ENCODE results near the gene NPEPL1.
"Not testable (repeated sequence)": the region's sequence is repeated elsewhere in the genome, so short reads cannot be mapped to it uniquely, and the experiment has no call there.

Gene NPEPL1, protein sequence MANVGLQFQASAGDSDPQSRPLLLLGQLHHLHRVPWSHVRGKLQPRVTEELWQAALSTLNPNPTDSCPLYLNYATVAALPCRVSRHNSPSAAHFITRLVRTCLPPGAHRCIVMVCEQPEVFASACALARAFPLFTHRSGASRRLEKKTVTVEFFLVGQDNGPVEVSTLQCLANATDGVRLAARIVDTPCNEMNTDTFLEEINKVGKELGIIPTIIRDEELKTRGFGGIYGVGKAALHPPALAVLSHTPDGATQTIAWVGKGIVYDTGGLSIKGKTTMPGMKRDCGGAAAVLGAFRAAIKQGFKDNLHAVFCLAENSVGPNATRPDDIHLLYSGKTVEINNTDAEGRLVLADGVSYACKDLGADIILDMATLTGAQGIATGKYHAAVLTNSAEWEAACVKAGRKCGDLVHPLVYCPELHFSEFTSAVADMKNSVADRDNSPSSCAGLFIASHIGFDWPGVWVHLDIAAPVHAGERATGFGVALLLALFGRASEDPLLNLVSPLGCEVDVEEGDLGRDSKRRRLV

DNA sequence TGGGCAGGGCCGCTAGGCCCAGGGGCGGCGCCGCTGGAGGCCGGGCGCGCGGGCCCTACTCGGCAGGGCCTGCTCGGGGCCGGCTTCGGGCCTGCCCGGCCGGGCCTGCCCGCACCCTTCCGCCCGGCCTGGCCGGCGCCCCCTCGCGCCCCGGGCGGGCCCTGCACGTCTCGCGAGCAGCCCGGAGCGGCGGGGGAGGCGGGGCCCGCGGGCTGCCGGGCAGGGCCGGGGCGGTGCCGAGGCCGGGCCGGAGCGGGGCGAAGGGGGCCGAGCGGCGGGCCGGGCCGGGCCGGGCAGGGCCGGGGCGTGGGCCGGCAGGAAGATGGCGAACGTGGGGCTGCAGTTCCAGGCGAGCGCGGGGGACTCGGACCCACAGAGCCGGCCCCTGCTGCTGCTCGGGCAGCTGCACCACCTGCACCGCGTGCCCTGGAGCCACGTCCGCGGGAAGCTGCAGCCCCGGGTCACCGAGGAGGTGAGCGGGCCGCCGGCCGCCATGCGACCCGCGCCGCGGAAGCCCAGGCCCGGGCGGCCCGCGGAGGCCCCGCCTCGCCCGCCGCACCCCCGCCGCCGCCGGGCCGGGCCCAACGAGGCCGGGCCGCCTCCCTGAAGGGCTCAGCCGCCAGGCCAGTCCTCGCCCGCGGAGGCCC is at the start of gene NPEPL1:
NPEPL1 (plus strand) TSS at position 222 of the 647 bp plus-strand sequence; CDS start at position 323, 101 bp downstream.
- DNase-seq (ENCODE audit: low spot score): peak; percentile 99

DNA sequence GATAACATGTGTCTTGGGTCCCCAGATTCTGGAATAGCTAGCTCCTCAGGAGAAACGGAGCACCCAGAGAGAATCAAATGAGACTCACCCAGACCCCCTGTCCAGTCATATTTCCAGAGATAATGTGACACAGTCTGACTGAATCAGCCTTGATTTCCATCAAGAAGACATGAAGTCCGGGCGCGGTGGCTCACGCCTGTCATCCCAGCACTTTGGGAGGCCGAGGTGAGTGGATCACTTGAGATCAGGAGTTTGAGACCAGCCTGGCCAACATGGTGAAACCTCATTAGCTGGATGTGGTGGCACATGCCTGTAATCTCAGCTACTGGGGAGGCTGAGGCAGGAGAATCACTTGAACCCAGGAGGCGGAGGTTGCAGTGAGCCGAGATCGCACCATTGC is 49.7 kb upstream of the NPEPL1 start:
- DNase-seq (ENCODE audit: low spot score): not testable (repeated sequence)

DNA sequence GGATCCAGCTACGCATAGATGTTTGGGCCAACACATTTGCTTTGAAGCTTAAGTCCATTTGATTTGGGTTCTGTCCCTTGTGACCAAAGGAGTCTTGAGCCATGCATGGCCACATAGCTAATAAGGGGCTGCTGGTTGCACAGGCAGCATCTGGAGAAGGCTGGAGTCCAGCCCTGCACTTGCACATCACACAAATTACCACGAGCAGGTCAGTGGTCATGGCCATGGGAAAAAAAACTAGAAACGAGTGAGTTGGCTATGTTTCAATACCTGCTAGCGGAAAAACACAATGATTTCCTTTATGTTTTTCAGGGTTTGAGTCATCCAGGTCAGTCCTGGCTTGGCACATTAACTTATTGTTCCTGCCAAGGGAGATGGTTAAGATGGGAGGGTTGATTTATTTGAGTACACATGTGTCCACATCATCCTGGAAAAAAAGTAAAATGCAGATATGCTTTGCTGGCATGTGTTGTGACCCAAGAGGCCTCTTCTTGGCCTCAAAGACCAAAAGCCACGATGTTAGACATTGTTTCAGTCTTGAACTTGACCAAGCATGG is 47.1 kb upstream of the NPEPL1 start:
- no peak for DNase-seq (ENCODE audit: low spot score)

DNA sequence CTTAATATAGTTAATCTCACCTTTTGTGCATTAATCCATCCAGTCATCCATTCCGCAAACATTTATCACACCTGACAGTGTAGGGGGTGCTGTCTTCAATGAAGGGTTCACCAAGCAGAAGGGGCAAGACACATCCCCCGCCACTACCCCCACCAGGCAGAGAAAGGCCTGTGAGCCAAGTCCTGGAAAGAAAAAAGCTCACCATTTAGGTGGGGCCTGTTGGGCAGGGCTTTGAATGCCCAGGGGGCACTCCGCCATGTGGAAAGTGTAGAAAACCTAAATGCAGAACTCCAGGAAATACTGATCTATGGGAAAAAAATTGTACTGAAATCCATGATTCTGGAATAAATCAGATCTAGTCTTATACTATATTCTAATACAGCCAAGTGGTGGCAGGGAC is 46.3 kb upstream of the NPEPL1 start:
- DNase-seq (ENCODE audit: low spot score): no peak

DNA sequence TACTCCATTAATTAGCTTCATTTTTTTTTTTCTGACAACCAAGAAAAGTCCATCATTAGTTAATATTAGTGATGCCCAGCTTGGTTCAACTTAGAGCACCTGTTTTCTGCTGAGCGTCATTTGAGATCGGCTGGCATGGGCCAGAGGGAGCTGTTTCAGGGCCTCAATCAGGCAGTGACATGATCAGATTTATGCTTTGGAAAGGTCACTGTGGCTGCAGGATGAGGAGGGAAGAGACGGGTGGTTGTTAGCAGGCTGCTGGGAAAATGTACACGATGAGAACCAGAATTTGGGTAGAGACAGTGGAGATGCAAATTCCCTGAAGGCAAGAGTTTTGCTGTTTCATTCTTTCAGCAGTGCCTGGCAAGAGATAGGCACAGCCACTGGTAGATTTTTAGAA is 45.9 kb upstream of the NPEPL1 start:
- DNase-seq (ENCODE audit: low spot score): no peak

DNA sequence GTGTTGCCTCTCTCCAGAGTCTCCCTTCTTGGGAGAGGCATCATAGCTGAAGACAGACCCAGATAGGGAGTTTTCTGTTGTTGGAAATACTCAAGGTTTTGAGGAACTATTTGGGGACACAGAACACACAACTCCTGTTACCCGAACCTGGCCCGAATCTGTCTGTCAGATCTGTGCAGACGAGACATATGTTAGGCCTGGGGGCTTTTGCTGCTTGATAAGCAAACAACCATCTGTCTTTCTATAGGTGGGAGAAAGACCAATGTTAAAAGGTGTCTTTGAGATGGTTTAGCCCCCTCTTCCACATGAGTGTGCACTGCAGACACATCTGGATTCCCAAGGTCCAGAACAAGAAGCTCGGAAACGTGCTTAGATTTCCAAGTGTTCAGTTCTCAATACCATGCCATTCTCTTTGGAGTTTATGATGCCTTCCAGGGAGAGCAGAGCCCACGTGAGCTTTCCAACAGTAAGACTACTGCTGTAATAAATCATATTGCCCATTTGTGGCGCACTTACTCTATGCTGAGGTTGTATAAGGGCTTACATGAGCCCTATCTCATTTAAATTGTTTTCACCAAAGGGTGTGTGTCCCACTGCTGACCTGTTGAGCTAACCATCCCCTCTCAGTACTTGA is 45.3 kb upstream of the NPEPL1 start:
- DNase-seq (ENCODE audit: low spot score): no peak

DNA sequence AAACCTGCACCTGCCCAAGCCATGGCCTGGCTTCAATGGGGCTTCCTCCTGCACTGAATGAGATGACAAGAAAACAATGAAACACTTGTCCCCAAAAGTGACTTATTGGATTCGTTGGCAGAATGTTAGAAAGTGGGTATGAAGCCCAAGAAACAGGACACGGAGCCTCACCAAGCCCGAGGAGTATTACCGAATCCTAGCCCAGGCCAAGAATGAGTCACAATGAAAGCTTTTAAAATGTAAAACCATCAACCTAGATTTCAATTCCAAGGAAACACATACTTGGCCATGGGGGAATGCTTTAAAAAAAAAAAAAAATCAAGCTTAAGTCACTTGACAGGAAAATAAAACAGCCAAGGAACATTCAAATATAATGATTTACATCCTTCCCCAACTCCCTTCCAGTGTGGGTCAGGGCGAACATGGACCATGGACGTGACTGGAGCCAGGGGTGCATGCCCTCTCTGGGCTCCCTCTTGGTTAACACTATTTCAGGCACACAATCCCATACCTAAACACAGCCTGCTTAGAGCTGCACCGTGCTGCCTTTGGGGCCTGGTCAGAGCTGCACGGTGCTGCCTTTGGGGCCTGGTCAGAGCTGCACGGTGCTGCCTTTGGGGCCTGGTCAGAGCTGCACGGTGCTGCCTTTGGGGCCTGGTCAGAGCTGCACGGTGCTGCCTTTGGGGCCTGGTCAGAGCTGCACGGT is 44.7 kb upstream of the NPEPL1 start:
- no peak for DNase-seq (ENCODE audit: low spot score)

DNA sequence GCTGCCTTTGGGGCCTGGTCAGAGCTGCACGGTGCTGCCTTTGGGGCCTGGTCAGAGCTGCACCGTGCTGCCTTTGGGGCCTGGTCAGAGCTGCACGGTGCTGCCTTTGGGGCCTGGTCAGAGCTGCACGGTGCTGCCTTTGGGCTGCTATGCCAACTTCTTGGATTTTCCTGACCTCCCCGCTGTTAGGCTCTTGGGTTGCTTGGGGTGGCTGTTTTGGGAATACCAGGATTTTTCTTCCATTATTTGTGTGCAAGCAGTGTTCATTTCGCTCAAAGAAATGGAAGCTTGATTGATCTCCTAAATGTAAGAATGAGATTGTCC is 44.1 kb upstream of the NPEPL1 start:
- not testable (repeated sequence) for DNase-seq (ENCODE audit: low spot score)

DNA sequence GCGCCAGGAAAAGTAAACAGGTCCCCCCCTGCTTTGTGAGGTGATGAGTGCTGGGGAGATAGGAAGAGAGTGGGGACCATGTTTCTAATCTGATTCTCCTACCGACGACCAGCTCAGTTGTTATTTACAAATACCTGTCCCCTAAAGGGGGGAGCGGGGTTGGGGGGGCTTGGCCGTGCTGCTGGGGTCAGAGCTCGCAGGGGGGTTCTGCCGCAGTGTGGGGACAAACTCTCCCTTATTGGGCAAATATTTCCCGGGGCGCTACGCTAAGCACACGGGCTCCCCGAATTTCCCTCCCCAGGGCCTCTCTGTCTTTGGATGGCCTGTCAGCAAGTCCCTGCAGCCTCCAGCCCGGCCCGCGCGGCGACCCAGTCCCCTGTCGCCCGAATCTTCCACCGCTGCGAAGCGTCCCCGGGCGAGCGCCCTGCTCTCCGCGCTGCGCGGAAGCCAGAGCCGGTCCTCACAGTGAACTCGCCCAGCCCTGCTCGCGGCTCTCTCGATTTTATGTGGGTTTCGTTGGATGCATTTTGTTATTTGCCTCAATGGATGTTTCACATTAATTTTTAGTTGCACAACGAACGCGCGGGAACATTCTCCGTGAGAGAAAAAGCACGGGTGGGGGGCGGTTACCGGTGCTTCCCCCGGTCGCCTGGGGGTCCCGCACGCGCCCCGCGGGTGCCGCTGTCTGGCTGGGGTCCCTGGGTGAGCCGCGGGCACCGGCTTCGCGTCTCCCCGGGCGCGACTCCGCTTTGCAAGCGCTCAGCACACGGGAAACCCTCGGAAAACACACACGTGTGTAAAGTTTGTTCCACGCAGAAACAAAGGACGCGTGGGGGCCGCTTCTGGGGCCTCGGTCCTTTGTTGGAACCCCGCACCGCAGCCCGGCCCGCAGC is 43.1 kb upstream of the NPEPL1 start:
- peak; percentile 50 for DNase-seq (ENCODE audit: low spot score)

DNA sequence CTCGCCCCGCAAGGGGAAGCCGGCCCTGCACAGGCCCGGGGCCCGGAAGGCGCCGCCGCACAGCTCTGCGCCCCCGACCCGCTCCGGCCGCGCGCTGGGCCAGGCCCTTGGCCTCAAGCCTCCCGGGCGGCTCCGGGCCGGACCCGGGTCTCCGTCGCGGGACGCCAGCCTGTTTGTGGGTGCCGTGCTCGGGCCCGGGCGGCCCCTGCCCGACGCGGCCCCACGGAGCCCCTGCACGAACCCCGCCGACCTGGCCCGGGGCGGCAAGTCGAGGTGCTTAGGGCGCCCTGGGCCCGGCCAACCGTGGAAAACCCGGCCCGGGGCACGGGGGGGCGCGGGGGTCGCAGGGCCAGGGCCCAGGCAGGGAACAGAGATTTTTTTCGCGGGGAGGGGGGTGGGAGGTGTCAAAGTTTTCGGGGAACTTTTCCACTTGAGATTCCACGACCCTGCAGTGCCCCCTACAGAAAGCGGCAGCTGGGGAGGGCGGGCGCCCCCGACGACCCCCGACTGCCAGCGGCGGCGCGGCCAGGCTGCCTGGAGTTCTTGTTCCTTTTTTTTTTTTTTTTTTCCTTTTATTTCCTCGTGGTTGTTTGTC is 42.3 kb upstream of the NPEPL1 start:
- peak; percentile 74 for DNase-seq (ENCODE audit: low spot score)

DNA sequence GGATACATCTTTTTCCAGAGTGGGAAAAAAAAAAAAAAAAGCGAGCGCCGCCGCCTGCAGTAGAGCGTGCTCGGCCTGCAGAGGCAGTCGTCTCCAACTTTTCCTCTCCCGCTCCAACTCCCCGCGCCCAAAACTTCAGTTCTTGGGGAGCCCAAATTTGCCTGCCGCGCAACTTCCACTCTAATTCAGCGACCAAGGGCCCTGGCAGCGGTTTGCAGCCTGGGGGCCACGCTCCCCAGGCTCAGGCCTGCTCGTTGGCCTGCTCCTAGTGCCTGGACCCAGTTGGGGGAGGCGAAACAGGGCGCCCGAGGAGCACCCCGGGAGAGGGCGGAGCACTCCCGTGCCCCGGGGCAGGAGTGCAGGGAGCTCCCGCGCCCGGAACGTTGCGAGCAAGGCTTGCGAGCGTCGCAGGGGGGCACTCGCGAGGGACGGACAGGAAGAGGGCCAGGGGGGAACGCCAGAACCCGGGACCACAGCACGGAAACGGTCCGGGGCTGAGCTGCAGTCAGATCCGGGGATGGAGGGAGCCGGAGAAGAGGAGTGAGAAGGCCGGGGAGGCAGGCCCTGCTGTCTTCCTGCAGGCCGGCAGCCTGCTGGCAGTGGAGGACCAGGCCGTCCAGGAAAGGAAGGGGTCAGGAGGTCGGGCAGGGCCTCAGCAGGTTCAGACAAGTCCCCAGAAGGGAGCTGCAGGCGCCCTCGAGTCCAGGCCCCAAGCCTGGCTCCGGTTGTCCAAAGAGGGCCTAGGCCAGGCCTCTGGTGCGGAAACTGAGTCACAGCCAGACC is 41.6 kb upstream of the NPEPL1 start, which contains the start of gene STX16:
STX16 (plus strand) TSS at position 508 of the 783 bp plus-strand sequence. CDS start 724 bp downstream, outside the sequence.
- peak; percentile 97 for DNase-seq (ENCODE audit: low spot score)

DNA sequence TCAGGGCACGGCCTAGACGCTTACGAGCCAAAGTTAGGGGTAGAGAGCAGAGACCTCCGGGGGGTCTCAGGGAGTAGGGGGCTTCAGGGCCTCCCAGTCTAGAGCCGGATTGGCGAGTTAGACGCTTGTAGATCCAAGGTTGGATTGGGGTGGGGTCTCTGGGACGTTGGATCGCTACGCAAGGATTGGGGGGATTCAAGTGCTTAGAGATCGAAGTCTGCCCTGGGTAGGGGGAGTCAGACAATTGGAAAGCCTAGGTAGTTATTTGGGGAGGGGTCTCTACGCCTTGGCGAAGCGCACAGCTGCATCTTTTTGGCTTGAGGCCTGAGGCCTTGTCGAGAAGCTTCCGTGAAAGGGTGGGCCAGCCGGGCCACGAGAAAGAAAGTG is 41.0 kb upstream of the NPEPL1 start:
- peak; percentile 57 for DNase-seq (ENCODE audit: low spot score)

DNA sequence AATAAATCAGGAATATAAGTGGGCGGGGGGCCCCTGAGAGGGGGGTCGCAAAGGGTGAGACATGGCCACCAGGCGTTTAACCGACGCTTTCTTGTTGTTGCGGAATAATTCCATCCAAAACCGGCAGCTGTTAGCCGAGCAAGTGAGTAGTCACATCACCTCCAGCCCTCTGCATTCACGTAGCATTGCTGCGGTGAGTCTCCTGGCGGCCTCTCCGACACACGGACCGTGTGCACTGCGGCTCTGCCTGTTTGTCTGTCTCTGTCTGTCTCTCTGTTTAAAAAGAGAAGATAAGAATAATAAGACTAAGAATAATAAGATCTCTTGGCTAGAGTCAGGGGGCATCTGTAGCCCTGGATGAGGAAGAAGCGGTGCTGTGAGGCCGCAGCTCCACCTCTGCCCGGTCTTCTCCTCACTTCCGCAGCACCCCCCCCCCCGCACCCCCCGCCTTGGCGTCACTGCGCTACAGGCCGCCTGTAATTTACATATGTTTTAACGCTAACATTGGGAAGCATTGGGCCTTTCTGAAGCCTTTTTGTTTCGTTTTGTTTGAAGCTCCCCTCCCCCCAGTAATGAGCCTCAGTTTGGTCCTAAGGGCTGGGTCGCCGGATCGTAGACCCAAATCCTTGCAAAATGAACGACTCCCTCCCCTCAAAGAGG is 40.5 kb upstream of the NPEPL1 start:
- peak; percentile 91 for DNase-seq (ENCODE audit: low spot score)

DNA sequence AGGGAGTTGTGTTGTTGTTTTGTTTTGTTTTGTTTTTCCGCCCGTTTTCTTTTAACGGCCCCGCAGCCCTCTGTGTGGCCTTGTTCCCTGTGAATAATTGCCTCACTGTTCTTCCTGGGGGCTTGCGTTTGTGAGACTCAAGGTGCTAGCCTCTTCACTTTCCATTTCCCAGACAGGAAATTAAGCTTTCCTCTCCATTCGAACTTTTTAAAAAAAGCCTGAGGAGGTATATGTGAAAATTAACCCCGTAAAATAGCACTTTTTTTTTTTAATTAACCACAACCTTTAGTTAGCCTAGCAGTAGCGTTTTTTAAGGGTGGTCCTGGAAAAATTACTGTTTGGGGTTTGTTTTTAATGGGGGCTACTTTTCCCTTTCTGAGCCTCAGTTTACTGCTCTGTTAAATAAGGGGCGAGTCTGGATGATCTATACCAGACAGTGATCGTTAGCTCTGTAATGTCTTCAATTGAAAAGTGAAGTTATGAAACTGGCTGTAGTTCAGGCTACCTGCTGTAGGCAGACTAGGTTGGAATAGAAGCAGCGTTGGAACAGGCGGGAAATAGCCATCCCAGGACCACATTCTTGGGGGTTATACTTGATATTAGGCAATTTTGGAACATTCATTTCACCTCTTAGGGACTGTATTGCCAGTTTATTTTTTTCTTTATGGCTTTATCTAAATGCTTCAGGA is 39.9 kb upstream of the NPEPL1 start:
- no peak for DNase-seq (ENCODE audit: low spot score)

DNA sequence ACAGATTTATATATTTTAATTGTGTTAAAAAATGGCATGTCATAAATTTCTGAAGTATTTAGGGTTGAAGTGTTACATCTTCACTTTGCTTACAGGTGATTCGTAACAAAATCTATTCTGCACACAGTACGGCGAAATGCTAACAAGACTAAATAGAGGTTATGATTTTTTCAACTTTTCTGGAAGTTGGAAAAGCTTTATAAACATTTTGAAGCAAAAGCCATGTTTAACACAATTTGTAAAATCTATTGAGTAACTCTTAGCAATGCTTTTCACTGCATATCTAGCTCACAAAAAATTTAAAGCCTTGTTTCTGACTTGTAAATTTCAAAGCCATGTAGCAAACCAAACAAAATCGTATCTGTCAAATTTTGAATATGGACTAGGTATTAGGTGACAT is 38.3 kb upstream of the NPEPL1 start:
- DNase-seq (ENCODE audit: low spot score): no peak

DNA sequence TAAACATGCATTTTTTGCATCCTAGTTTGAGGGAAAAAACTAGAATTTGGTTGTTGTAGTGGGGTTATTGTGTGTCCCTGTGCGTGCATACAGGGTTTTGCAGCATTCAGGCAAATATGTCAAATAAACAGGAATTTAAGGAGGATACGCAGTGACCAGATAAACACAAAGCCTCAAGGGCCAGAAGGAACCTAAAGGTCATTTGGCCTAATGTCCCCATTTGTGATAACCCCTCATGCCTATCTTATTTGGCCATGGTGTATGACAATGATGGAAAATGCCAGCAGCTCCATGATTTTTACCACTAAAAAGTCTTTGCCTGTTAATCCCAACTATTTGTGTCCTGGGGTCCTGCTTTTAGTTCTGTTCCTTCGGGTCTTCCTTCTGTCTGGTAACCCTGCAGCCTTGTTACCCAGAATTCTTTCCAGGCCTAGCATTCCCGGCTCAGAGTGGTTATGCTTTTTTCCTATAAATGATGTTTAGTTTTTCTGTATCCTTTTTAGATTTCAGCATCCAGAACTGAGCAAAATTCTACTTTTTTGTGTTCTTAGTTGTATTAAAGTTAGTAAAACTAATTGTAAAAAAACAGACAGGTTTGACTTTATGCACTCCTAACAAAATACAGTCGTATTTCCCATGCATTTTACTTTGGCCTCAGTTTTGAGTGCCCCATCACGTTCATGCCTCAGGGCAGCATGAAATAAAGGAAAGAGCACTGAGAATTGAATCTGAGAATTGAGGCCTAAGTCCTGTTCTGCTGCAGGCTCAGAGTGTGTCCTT is 37.1 kb upstream of the NPEPL1 start:
- no peak for DNase-seq (ENCODE audit: low spot score)

DNA sequence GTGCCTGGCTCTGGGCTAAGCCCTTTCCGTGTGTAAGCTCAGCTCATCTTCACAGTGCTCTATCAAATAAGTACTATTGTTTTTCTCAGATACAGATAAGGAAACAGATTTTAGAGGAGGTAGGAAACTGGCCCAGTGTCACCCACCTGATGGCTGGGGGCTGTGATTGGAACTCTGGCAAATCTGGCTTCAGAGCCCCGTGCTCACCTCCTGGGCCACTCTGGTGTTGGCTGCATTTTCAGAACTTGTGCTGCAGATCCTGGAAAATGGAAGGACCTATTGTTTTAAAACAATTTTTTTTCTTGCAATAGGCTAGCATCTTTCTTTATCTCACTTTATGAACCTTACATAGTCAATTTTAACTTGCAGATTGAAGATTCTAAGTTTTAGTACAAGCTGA is 35.8 kb upstream of the NPEPL1 start:
- DNase-seq (ENCODE audit: low spot score): no peak

DNA sequence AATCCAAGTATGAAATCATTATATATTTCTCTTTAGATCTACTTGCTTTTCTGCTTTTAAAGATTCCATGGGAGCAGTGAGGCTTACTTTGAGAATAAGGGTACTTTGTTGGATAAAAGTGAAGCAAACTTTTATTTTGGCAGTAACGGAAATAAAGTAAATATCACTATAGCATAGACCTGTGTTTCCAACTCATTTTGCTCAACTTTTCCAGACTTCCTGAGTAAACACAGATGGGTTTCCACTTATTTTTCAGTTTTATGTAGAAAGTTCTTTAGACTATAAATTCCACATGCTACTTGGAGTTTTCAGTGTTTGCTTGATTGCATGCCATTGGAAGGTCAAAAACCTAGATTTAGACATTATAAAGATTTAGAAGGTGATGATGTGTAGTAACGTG is 35.3 kb upstream of the NPEPL1 start:
- DNase-seq (ENCODE audit: low spot score): no peak

Data from iPS-NIHi11 (cell line).